HEK293 (cell line): ENCODE results near the gene POLR1E.

ENCODE experiments used
- GLIS1 ChIP-seq: fragments of 450-650 bp; formaldehyde crosslinking; IDR thresholded peaks from 2 replicates; pipeline ENCODE4 v1.5.1; 2016; ENCODE audit warnings: missing biosample characterization, missing genetic modification characterization
- MYNN ChIP-seq: fragments of 450-650 bp; formaldehyde crosslinking; IDR thresholded peaks from 2 replicates; pipeline ENCODE4 v1.5.1; 2016; ENCODE audit warnings: missing biosample characterization, missing genetic modification characterization, borderline replicate concordance
- PRDM4 ChIP-seq: fragments of 450-650 bp; formaldehyde crosslinking; IDR thresholded peaks from 2 replicates; pipeline ENCODE4 v1.5.1; 2017; ENCODE audit warnings: missing biosample characterization, missing genetic modification characterization
- REPIN1 ChIP-seq: fragments of 450-650 bp; formaldehyde crosslinking; IDR thresholded peaks from 2 replicates; pipeline ENCODE4 v1.5.1; 2017; ENCODE audit warnings: missing biosample characterization, missing genetic modification characterization, low read depth
- SCRT2 ChIP-seq: fragments of 450-650 bp; formaldehyde crosslinking; IDR thresholded peaks from 2 replicates; pipeline ENCODE4 v1.5.1; 2016; ENCODE audit warnings: missing biosample characterization, missing genetic modification characterization
- YY1 ChIP-seq: fragments of 450-650 bp; formaldehyde crosslinking; IDR thresholded peaks from 2 replicates; pipeline ENCODE4 v1.5.1; 2018; ENCODE audit warnings: missing biosample characterization, missing genetic modification characterization
- ZBTB11 ChIP-seq: fragments of 450-650 bp; formaldehyde crosslinking; conservative IDR thresholded peaks from 2 replicates; pipeline ENCODE4 v1.5.1; 2016; ENCODE audit warnings: low read depth, missing biosample characterization, missing genetic modification characterization
- ZNF138 ChIP-seq: fragments of 450-650 bp; formaldehyde crosslinking; IDR thresholded peaks from 2 replicates; pipeline ENCODE4 v1.5.1; 2016; ENCODE audit warnings: missing biosample characterization, missing genetic modification characterization, borderline replicate concordance
- ZNF140 ChIP-seq: fragments of 450-650 bp; formaldehyde crosslinking; IDR thresholded peaks from 2 replicates; pipeline ENCODE4 v1.5.1; 2016; ENCODE audit warnings: missing biosample characterization, missing genetic modification characterization
- ZNF2 ChIP-seq: fragments of 450-650 bp; formaldehyde crosslinking; IDR thresholded peaks from 2 replicates; pipeline ENCODE4 v1.5.1; 2016; ENCODE audit warnings: missing biosample characterization, missing genetic modification characterization
- ZNF335 ChIP-seq: fragments of 450-650 bp; formaldehyde crosslinking; conservative IDR thresholded peaks from 2 replicates; pipeline ENCODE4 v1.5.1; 2016; ENCODE audit warnings: missing biosample characterization, missing genetic modification characterization
- ZNF571 ChIP-seq: fragments of 450-650 bp; formaldehyde crosslinking; IDR thresholded peaks from 2 replicates; pipeline ENCODE4 v1.5.0; 2017; ENCODE audit warnings: missing biosample characterization, missing genetic modification characterization
- ZNF596 ChIP-seq: fragments of 450-650 bp; IDR thresholded peaks from 2 replicates; pipeline ENCODE4 v1.5.0; 2018; ENCODE audit warnings: missing biosample characterization, mild to moderate bottlenecking, missing genetic modification characterization, moderate library complexity
- ZNF600 ChIP-seq: fragments of 450-650 bp; formaldehyde crosslinking; IDR thresholded peaks from 2 replicates; pipeline ENCODE4 v1.5.1; 2016; ENCODE audit warnings: missing biosample characterization, missing genetic modification characterization
- ZNF626 ChIP-seq: fragments of 450-650 bp; sonication (Bioruptor Pico); formaldehyde crosslinking; IDR thresholded peaks from 2 replicates; pipeline ENCODE4 v1.5.1; 2018; ENCODE audit warnings: missing biosample characterization, missing genetic modification characterization, inconsistent platforms
- ZNF639 ChIP-seq: fragments of 450-650 bp; formaldehyde crosslinking; IDR thresholded peaks from 2 replicates; pipeline ENCODE4 v1.5.1; 2016; ENCODE audit warnings: missing biosample characterization, missing genetic modification characterization
- ZNF664 ChIP-seq: fragments of 450-650 bp; formaldehyde crosslinking; IDR thresholded peaks from 2 replicates; pipeline ENCODE4 v1.5.1; 2016; ENCODE audit warnings: missing biosample characterization, missing genetic modification characterization
- ZNF692 ChIP-seq: fragments of 450-650 bp; formaldehyde crosslinking; IDR thresholded peaks from 2 replicates; pipeline ENCODE4 v1.5.1; 2016; ENCODE audit warnings: missing biosample characterization, missing genetic modification characterization
- ZNF768 ChIP-seq: fragments of 450-650 bp; formaldehyde crosslinking; IDR thresholded peaks from 2 replicates; pipeline ENCODE4 v1.5.1; 2018; ENCODE audit warnings: missing biosample characterization, mild to moderate bottlenecking, missing genetic modification characterization
- ZNF776 ChIP-seq: fragments of 450-650 bp; formaldehyde crosslinking; IDR thresholded peaks from 2 replicates; pipeline ENCODE4 v1.5.0; 2017; ENCODE audit warnings: missing biosample characterization, missing genetic modification characterization, borderline replicate concordance
- ZNF777 ChIP-seq: fragments of 450-650 bp; formaldehyde crosslinking; IDR thresholded peaks from 2 replicates; pipeline ENCODE4 v1.5.1; 2017; ENCODE audit warnings: missing biosample characterization, missing genetic modification characterization, borderline replicate concordance
- ZSCAN23 ChIP-seq: fragments of 450-650 bp; formaldehyde crosslinking; IDR thresholded peaks from 2 replicates; pipeline ENCODE4 v1.5.1; 2016; ENCODE audit warnings: missing biosample characterization, missing genetic modification characterization
- ZSCAN30 ChIP-seq: fragments of 450-650 bp; IDR thresholded peaks from 2 replicates; pipeline ENCODE4 v1.5.1; 2018; ENCODE audit warnings: missing biosample characterization, mild to moderate bottlenecking, missing genetic modification characterization, moderate library complexity
- TF ChIP-seq, protein P1 (sequence below): fragments of 450-650 bp; formaldehyde crosslinking; IDR thresholded peaks from 2 replicates; pipeline ENCODE4 v1.5.1; 2016; ENCODE audit warnings: missing biosample characterization, missing genetic modification characterization
- TF ChIP-seq, protein P2 (sequence below): fragments of 450-650 bp; formaldehyde crosslinking; IDR thresholded peaks from 2 replicates; pipeline ENCODE4 v1.5.1; 2017; ENCODE audit warnings: missing biosample characterization, missing genetic modification characterization
- TF ChIP-seq, protein P3 (sequence below): fragments of 450-650 bp; formaldehyde crosslinking; optimal IDR thresholded peaks from 2 replicates; pipeline ENCODE3; 2016; ENCODE audit warnings: missing biosample characterization, mild to moderate bottlenecking, missing genetic modification characterization

POLR1E gene

GRCh38 chr9:37464426-37465248, 21.1 kb upstream of the POLR1E start (continued):
- TF ChIP-seq ZNF776 (tag by site-specific recombination) (no peak), PRDM4 (no peak; the same call in 1 of the 2 replicates), ZNF692 (tag by site-specific recombination) (0 out of 2 replicates have a peak, but pooled peaks have one; percentile 10), ZNF664 (tag by site-specific recombination) (no peak), MYNN (tag by site-specific recombination) (no peak), ZNF768 (tag by site-specific recombination) (no peak), ZNF571 (no peak), SCRT2 (tag by site-specific recombination) (no peak), ZSCAN23 (no peak), ZNF596 (tag by site-specific recombination) (no peak), GLIS1 (tag by site-specific recombination) (peak; percentile 18; the same call in 1 of the 2 replicates), ZNF600 (tag by site-specific recombination) (peak; percentile 77; the same call in 1 of the 2 replicates), ZBTB11 (peak; percentile 51; the same call in 1 of the 2 replicates), ZSCAN30 (tag by site-specific recombination) (peak; percentile 41; the same call in 1 of the 2 replicates), ZNF639 (tag by site-specific recombination) (no peak), ZNF140 (tag by site-specific recombination) (no peak), ZNF138 (tag by site-specific recombination) (no peak), REPIN1 (tag by site-specific recombination) (no peak), ZNF335 (tag by site-specific recombination) (peak; percentile 86), ZNF2 (no peak), ZNF777 (tag by site-specific recombination) (no peak), YY1 (tag by site-specific recombination) (no peak; the same call in 1 of the 2 replicates), ZNF626 (no peak)
- TF ChIP-seq, protein P1, sequence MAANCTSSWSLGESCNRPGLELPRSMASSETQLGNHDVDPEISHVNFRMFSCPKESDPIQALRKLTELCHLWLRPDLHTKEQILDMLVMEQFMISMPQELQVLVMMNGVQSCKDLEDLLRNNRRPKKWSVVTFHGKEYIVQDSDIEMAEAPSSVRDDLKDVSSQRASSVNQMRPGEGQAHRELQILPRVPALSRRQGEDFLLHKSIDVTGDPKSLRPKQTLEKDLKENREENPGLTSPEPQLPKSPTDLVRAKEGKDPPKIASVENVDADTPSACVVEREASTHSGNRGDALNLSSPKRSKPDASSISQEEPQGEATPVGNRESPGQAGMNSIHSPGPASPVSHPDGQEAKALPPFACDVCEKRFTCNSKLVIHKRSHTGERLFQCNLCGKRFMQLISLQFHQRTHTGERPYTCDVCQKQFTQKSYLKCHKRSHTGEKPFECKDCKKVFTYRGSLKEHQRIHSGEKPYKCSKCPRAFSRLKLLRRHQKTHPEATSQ (tag by site-specific recombination): no peak
- TF ChIP-seq, protein P2, sequence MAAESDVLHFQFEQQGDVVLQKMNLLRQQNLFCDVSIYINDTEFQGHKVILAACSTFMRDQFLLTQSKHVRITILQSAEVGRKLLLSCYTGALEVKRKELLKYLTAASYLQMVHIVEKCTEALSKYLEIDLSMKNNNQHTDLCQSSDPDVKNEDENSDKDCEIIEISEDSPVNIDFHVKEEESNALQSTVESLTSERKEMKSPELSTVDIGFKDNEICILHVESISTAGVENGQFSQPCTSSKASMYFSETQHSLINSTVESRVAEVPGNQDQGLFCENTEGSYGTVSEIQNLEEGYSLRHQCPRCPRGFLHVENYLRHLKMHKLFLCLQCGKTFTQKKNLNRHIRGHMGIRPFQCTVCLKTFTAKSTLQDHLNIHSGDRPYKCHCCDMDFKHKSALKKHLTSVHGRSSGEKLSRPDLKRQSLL (tag by site-specific recombination): no peak
- TF ChIP-seq, protein P3, sequence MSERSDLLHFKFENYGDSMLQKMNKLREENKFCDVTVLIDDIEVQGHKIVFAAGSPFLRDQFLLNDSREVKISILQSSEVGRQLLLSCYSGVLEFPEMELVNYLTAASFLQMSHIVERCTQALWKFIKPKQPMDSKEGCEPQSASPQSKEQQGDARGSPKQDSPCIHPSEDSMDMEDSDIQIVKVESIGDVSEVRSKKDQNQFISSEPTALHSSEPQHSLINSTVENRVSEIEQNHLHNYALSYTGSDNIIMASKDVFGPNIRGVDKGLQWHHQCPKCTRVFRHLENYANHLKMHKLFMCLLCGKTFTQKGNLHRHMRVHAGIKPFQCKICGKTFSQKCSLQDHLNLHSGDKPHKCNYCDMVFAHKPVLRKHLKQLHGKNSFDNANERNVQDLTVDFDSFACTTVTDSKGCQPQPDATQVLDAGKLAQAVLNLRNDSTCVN (tag by site-specific recombination): peak; percentile 94
